ENCODE measurements around the gene DYNLL1. TPM values are rescaled to one million over a fixed set of nuclear protein-coding genes. Genes with fewer than 3 reads are reported as not detected.
A peak's percentile ranks its signal among the peaks of the same experiment; 100 is the strongest.

DYNLL1 gene
- total and polyA plus RNA-seq, 2 donors (not counting 3 experiments of a cell fraction or from before 2014, with no cell fraction given), result 469 to 600 TPM

- intact Hi-C loops (cut with micrococcal nuclease), result loop anchor here (2.0 kb wide), 1 partner anchor 60 kb away; the partner anchor contains the start of gene COQ5
- peaks cover 3% of the 10 kb centered on the region for H3K4me1 ChIP-seq (ENCODE audit: control insufficient read depth, extremely low read depth, insufficient read depth, low read length)
- H3K4me3 ChIP-seq (replicated peaks in 1 of 3; ENCODE audit: insufficient read depth in 1 of 3, low read depth in 1 of 3, low read length in 3 of 3), result peak overlapping the region; percentile 54 to 90 (median 78)
- no peaks in the 10 kb centered on the region for H3K27me3 ChIP-seq (ENCODE audit: control insufficient read depth in 2 of 2, insufficient read depth in 2 of 2, low read length in 2 of 2)
- dilution Hi-C loops (cut with MboI; ENCODE audit: extremely low pct_ligation_motif_present, low sequenced_read_pairs), result no loop called here
- H3K9me3 ChIP-seq (replicated peaks; ENCODE audit: control insufficient read depth, insufficient read depth, low read length), result no peaks in the 10 kb centered on the region
- no peaks in the 10 kb centered on the region for H3K9me1 ChIP-seq (replicated peaks; ENCODE audit: control insufficient read depth, extremely low read depth, insufficient read depth, low read length)
- BruUV-seq (replicated peaks), result TSS peak; percentile 40
- peak overlapping the region; percentile 68 for H3K27ac ChIP-seq (ENCODE audit: insufficient read depth, low read depth, low read length)
- no peak overlapping the region for H2AFZ ChIP-seq (ENCODE audit: low read depth, low read length)
- FAIRE-seq (peak; percentile 68), DNase-seq (ENCODE audit: low read depth, low spot score) (no peak)
- CTCF ChIA-PET, result interaction anchor here (1.1 to 3.9 kb wide), 6 partner anchors 9 to 82 kb away, joined by 3 to 29 read pairs (median 4); partner anchors contain the start of gene DYNLL1
- peaks cover 56% of the 10 kb centered on the region for H3K79me2 ChIP-seq (ENCODE audit: control insufficient read depth, insufficient read depth, low read length)
- POLR2A ChIA-PET, result interaction anchor here (0.7 to 2.8 kb wide), 5 partner anchors 9 to 231 kb away, joined by 3 to 24 read pairs (median 4); partner anchors contain the start of genes DYNLL1 and POP5
- no peak for TF ChIP-seq MYC (IDR thresholded peaks at IDR 0.05; ENCODE audit: low read depth, low read length)
- TF ChIP-seq EZH2 (IDR thresholded peaks at IDR 0.05; ENCODE audit: borderline replicate concordance, low read depth, low read length, severe bottlenecking), result no peak
- TF ChIP-seq POLR2A (IDR thresholded peaks at IDR 0.05; ENCODE audit: low read depth, low read length), result no peak
- no peak for TF ChIP-seq GATA2 (IDR thresholded peaks at IDR 0.05; ENCODE audit: insufficient read depth, insufficient read length, low read depth, low read length)
- no peak for TF ChIP-seq FOS (IDR thresholded peaks at IDR 0.05; ENCODE audit: borderline replicate concordance, insufficient read depth, low read length)
- TF ChIP-seq JUN (IDR thresholded peaks at IDR 0.05; ENCODE audit: borderline replicate concordance, insufficient read depth, insufficient read length, low read depth), result no peak
- TF ChIP-seq MAX (IDR thresholded peaks at IDR 0.05; ENCODE audit: insufficient read depth, insufficient read length), result no peak
- TF ChIP-seq POLR2AphosphoS5 (IDR thresholded peaks at IDR 0.05; ENCODE audit: insufficient read depth, low read depth, low read length), result no peak
- TF ChIP-seq CTCF (IDR thresholded peaks at IDR 0.05; ENCODE audit: extremely low read depth in 1 of 2, insufficient read depth in 1 of 2, low read depth in 1 of 2, low read length in 2 of 2), result no peak
- H3K36me3 ChIP-seq (ENCODE audit: control insufficient read depth in 2 of 2, extremely low read depth in 1 of 2, insufficient read depth in 2 of 2, low read length in 2 of 2), result peaks cover 16 to 19% of the 10 kb centered on the region in 2 experiments
- H3K4me2 ChIP-seq (ENCODE audit: insufficient read depth, low read length), result peak overlapping the region; percentile 46
- peak overlapping the region; percentile 71 for H3K9ac ChIP-seq (replicated peaks; ENCODE audit: extremely low read depth, insufficient read depth, low read length)
- H4K20me1 ChIP-seq (replicated peaks; ENCODE audit: control insufficient read depth, extremely low read depth, insufficient read depth, low read length), result peaks cover 2% of the 10 kb centered on the region
Measured at GRCh38 chr12:120468325-120468820, 27.5 kb upstream of the DYNLL1 start.
